ENCODE measurements around the gene VPS41.

DNA sequence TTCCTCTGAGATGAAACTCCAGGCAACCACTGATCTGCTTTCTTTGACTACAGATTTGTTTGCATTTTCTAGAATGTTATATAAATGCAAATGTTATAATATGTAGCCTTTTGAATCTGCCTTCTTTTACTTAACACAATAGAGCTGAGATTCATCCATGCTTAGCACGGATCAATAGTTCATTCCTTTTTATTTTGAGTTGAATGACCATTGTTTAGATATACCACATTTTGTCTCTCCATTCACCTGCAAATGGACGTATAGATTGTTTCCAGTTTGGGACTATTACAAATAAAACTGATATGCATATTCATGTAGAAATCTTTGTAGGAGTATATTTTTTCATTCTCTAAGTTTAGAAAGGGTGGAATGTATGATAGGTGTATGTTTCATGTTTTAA, 57.7 kb downstream of the VPS41 start:
- TF ChIP-seq E2F2 (CRISPR knock-in tag; IDR thresholded peaks at IDR 0.05; ENCODE audit: borderline replicate concordance) = no peak
- no peak for TF ChIP-seq CEBPB (IDR thresholded peaks at IDR 0.05; ENCODE audit: borderline replicate concordance, low read depth, low read length)
- TF ChIP-seq ZNF232 (CRISPR knock-in tag; IDR thresholded peaks at IDR 0.05; ENCODE audit: borderline replicate concordance) = no peak
- no peak for TF ChIP-seq REST (IDR thresholded peaks at IDR 0.05; ENCODE audit: borderline replicate concordance in 1 of 2, low read depth in 1 of 2, low read length in 2 of 2)
- TF ChIP-seq, protein P1, sequence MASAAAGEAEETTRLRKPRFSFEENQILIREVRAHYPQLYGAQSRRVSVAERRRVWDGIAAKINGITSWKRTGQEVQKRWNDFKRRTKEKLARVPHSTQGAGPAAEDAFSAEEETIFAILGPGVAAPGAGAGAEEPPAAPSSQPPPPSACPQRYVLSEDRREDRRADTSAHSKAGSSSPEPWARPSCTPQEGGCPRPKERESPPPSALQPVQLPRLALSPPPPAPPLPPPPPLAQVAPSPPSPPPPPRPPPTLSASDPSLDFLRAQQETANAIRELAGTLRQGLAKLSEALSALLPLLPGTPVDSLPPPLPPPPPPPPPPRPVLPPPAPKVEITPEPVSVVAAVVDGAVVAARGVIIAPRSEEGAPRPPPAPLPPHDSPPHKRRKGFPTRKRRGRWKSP (CRISPR knock-in tag; IDR thresholded peaks at IDR 0.05) = no peak
- no peak for TF ChIP-seq KLF16 (CRISPR knock-in tag; IDR thresholded peaks at IDR 0.05)
- TF ChIP-seq GTF2F1 (IDR thresholded peaks at IDR 0.05; ENCODE audit: low read length) = no peak
- no peak for TF ChIP-seq ZSCAN5A (CRISPR knock-in tag; IDR thresholded peaks at IDR 0.05; ENCODE audit: borderline replicate concordance)
- TF ChIP-seq, protein P2, sequence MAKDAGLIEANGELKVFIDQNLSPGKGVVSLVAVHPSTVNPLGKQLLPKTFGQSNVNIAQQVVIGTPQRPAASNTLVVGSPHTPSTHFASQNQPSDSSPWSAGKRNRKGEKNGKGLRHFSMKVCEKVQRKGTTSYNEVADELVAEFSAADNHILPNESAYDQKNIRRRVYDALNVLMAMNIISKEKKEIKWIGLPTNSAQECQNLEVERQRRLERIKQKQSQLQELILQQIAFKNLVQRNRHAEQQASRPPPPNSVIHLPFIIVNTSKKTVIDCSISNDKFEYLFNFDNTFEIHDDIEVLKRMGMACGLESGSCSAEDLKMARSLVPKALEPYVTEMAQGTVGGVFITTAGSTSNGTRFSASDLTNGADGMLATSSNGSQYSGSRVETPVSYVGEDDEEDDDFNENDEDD (CRISPR knock-in tag; IDR thresholded peaks at IDR 0.05; ENCODE audit: borderline replicate concordance) = no peak
- TF ChIP-seq HMGXB4 (CRISPR knock-in tag; IDR thresholded peaks at IDR 0.05; ENCODE audit: borderline replicate concordance in 1 of 2, low read depth in 1 of 2) = no peak
- TF ChIP-seq CTCF (CRISPR knock-in tag; IDR thresholded peaks at IDR 0.05) = no peak
- TF ChIP-seq FOXP4 (CRISPR knock-in tag; IDR thresholded peaks at IDR 0.05) = no peak

Data from HepG2 (cell line).